HepG2 (cell line): ENCODE measurements around the gene CD34.

Experiments
- ELK4 ChIP-seq: sonication (generic); formaldehyde crosslinking; IDR thresholded peaks from 2 replicates; pipeline ENCODE4 v1.9.0; 2021; ENCODE audit warnings: missing genetic modification reagents, borderline replicate concordance
- NCOR1 ChIP-seq: fragments of 200-600 bp; sonication (generic); IDR thresholded peaks from 2 replicates; pipeline ENCODE4 v1.7.0; 2017; ENCODE audit warnings: antibody characterized with exemption, low read length, borderline replicate concordance
- NFYC ChIP-seq: IDR thresholded peaks from 2 replicates; pipeline ENCODE4 v1.6.1; 2016; ENCODE audit warnings: missing genetic modification reagents, missing compliant biosample characterization
- POLR2A ChIP-seq, 2 experiments: IDR thresholded peaks; 2 replicates each; pipeline ENCODE4 v1.6.1; 2011; ENCODE audit warnings: low read depth in 2 of 2, low read length in 2 of 2, mild to moderate bottlenecking in 1 of 2, moderate library complexity in 1 of 2; ENCODE audit not compliant: insufficient read depth in 1 of 2
- ZFP36 ChIP-seq: fragments of 150-350 bp; IDR thresholded peaks from 2 replicates; pipeline ENCODE4 v1.6.1; 2018; ENCODE audit warnings: borderline replicate concordance, low read length, low read depth; ENCODE audit not compliant: partially characterized antibody
- ZNF180 ChIP-seq: sonication (generic); formaldehyde crosslinking; IDR thresholded peaks from 2 replicates; pipeline ENCODE4 v1.4.0; 2020; ENCODE audit warnings: low read depth, missing genetic modification reagents, borderline replicate concordance
- ZNF318 ChIP-seq: sonication (generic); formaldehyde crosslinking; IDR thresholded peaks from 2 replicates; pipeline ENCODE4 v1.4.0; 2020; ENCODE audit warnings: mild to moderate bottlenecking, missing genetic modification reagents
- TF ChIP-seq, protein P1 (sequence below): sonication (generic); formaldehyde crosslinking; IDR thresholded peaks from 2 replicates; pipeline ENCODE4 v1.5.0; 2020; ENCODE audit warnings: mild to moderate bottlenecking, missing genetic modification reagents, moderate library complexity
- TF ChIP-seq, protein P2 (sequence below): sonication (generic); formaldehyde crosslinking; IDR thresholded peaks from 2 replicates; pipeline ENCODE4 v1.8.0; 2022; ENCODE audit warnings: mild to moderate bottlenecking, missing genetic modification reagents, borderline replicate concordance

DNA sequence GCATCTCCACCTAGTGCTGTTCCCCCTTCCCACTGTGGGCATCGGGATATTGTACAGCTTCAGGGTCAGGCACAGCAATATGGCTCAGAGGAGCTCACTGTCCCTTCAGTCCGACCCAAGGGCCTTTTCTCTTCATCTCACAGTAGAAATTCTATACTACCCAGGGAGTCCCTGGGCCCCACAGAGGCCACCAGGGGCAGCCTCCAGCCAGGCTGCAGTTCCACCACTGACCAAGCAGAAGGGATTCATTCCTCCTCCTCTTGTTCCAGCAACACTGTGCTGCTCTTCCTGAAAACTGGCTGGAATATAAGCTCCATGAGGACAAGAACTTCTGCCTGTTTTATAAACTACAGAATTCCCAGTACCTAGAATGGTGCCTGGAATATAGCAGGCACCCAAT lies 70.5 kb downstream of the CD34 start:
- TF ChIP-seq POLR2A (IDR thresholded peaks at IDR 0.05; ENCODE audit: insufficient read depth in 1 of 2, low read depth in 2 of 2, low read length in 2 of 2) (no peak), NCOR1 (no peak), ZNF180 (CRISPR knock-in tag) (no peak), NFYC (CRISPR knock-in tag) (no peak), ZFP36 (no peak), ZNF318 (CRISPR knock-in tag) (no peak), ELK4 (CRISPR knock-in tag) (no peak)
- TF ChIP-seq, protein P1, sequence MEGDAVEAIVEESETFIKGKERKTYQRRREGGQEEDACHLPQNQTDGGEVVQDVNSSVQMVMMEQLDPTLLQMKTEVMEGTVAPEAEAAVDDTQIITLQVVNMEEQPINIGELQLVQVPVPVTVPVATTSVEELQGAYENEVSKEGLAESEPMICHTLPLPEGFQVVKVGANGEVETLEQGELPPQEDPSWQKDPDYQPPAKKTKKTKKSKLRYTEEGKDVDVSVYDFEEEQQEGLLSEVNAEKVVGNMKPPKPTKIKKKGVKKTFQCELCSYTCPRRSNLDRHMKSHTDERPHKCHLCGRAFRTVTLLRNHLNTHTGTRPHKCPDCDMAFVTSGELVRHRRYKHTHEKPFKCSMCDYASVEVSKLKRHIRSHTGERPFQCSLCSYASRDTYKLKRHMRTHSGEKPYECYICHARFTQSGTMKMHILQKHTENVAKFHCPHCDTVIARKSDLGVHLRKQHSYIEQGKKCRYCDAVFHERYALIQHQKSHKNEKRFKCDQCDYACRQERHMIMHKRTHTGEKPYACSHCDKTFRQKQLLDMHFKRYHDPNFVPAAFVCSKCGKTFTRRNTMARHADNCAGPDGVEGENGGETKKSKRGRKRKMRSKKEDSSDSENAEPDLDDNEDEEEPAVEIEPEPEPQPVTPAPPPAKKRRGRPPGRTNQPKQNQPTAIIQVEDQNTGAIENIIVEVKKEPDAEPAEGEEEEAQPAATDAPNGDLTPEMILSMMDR (CRISPR knock-in tag) = no peak
- TF ChIP-seq, protein P2, sequence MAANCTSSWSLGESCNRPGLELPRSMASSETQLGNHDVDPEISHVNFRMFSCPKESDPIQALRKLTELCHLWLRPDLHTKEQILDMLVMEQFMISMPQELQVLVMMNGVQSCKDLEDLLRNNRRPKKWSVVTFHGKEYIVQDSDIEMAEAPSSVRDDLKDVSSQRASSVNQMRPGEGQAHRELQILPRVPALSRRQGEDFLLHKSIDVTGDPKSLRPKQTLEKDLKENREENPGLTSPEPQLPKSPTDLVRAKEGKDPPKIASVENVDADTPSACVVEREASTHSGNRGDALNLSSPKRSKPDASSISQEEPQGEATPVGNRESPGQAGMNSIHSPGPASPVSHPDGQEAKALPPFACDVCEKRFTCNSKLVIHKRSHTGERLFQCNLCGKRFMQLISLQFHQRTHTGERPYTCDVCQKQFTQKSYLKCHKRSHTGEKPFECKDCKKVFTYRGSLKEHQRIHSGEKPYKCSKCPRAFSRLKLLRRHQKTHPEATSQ = no peak
